Measurements from ENCODE around the gene CDH12.
"Not testable (repeated sequence)": the region's sequence is repeated elsewhere in the genome, so short reads cannot be mapped to it uniquely, and the experiment has no call there.

Gene CDH12

GRCh38 chr5:21985799-21986198 lies 867.3 kb downstream of the CDH12 start:
- H3K27ac ChIP-seq (ENCODE audit: low read depth, low read length); H3K4me3 ChIP-seq (ENCODE audit: low read depth, low read length); H3K27me3 ChIP-seq (ENCODE audit: insufficient read depth, low read length); H3K36me3 ChIP-seq (ENCODE audit: insufficient read depth, low read length); H3K4me1 ChIP-seq (ENCODE audit: control insufficient read depth, insufficient read depth, low read length, unreplicated experiment); H3K79me2 ChIP-seq (ENCODE audit: control insufficient read depth, insufficient read depth, low read length, unreplicated experiment); H2AFZ ChIP-seq (ENCODE audit: low read length, unreplicated experiment): not testable (repeated sequence)

- H2AFZ ChIP-seq (ENCODE audit: low read length, unreplicated experiment); H3K4me3 ChIP-seq (ENCODE audit: low read depth, low read length); H3K36me3 ChIP-seq (ENCODE audit: insufficient read depth, low read length); H3K27me3 ChIP-seq (ENCODE audit: insufficient read depth, low read length); H3K79me2 ChIP-seq (ENCODE audit: control insufficient read depth, insufficient read depth, low read length, unreplicated experiment); H3K4me1 ChIP-seq (ENCODE audit: control insufficient read depth, insufficient read depth, low read length, unreplicated experiment); H3K27ac ChIP-seq (ENCODE audit: low read depth, low read length): not testable (repeated sequence)
Measured at GRCh38 chr5:21951571-21951970, 901.6 kb downstream of the CDH12 start.

GRCh38 chr5:21931116-21931515 lies 922.0 kb downstream of the CDH12 start:
- no peak overlapping the region for H3K27ac ChIP-seq (ENCODE audit: low read depth, low read length)
- no peak overlapping the region for H2AFZ ChIP-seq (ENCODE audit: low read length, unreplicated experiment)
- H3K4me3 ChIP-seq (ENCODE audit: low read depth, low read length): no peak overlapping the region
- H3K79me2 ChIP-seq (ENCODE audit: control insufficient read depth, insufficient read depth, low read length, unreplicated experiment): no peaks in the 10 kb centered on the region
- no peaks in the 10 kb centered on the region for H3K27me3 ChIP-seq (ENCODE audit: insufficient read depth, low read length)
- no peaks in the 10 kb centered on the region for H3K4me1 ChIP-seq (ENCODE audit: control insufficient read depth, insufficient read depth, low read length, unreplicated experiment)
- no peaks in the 10 kb centered on the region for H3K36me3 ChIP-seq (ENCODE audit: insufficient read depth, low read length)

- Histone ChIP-seq H3K4me3 (ENCODE audit: low read depth, low read length) (no peak overlapping the region), H3K27me3 (ENCODE audit: insufficient read depth, low read length) (peaks cover 19% of the 10 kb centered on the region; the same call in 1 of the 2 replicates), H2AFZ (ENCODE audit: low read length, unreplicated experiment) (no peak overlapping the region), H3K4me1 (ENCODE audit: control insufficient read depth, insufficient read depth, low read length, unreplicated experiment) (no peaks in the 10 kb centered on the region), H3K36me3 (ENCODE audit: insufficient read depth, low read length) (no peaks in the 10 kb centered on the region), H3K79me2 (ENCODE audit: control insufficient read depth, insufficient read depth, low read length, unreplicated experiment) (no peaks in the 10 kb centered on the region), H3K27ac (ENCODE audit: low read depth, low read length) (no peak overlapping the region)
Measured at GRCh38 chr5:21919414-21920022, 933.6 kb downstream of the CDH12 start.

GRCh38 chr5:21918451-21918850 lies 934.7 kb downstream of the CDH12 start:
- Histone ChIP-seq H3K4me3 (ENCODE audit: low read depth, low read length) (no peak overlapping the region), H3K79me2 (ENCODE audit: control insufficient read depth, insufficient read depth, low read length, unreplicated experiment) (no peaks in the 10 kb centered on the region), H3K27ac (ENCODE audit: low read depth, low read length) (no peak overlapping the region), H2AFZ (ENCODE audit: low read length, unreplicated experiment) (no peak overlapping the region), H3K4me1 (ENCODE audit: control insufficient read depth, insufficient read depth, low read length, unreplicated experiment) (no peaks in the 10 kb centered on the region), H3K27me3 (ENCODE audit: insufficient read depth, low read length) (peaks cover 12% of the 10 kb centered on the region; the same call in 1 of the 2 replicates), H3K36me3 (ENCODE audit: insufficient read depth, low read length) (no peaks in the 10 kb centered on the region)

- Histone ChIP-seq H2AFZ (ENCODE audit: low read length, unreplicated experiment) (no peak overlapping the region), H3K36me3 (ENCODE audit: insufficient read depth, low read length) (no peaks in the 10 kb centered on the region)
Measured at GRCh38 chr5:21910731-21911130, 942.4 kb downstream of the CDH12 start.

GRCh38 chr5:21895766-21896350 lies 957.3 kb downstream of the CDH12 start:
- Histone ChIP-seq H3K27ac (ENCODE audit: low read depth, low read length) (no peak overlapping the region), H3K27me3 (ENCODE audit: insufficient read depth, low read length) (peaks cover 60% of the 10 kb centered on the region), H3K4me1 (ENCODE audit: control insufficient read depth, insufficient read depth, low read length, unreplicated experiment) (no peaks in the 10 kb centered on the region), H3K79me2 (ENCODE audit: control insufficient read depth, insufficient read depth, low read length, unreplicated experiment) (no peaks in the 10 kb centered on the region), H2AFZ (ENCODE audit: low read length, unreplicated experiment) (no peak overlapping the region), H3K36me3 (ENCODE audit: insufficient read depth, low read length) (no peaks in the 10 kb centered on the region), H3K4me3 (ENCODE audit: low read depth, low read length) (no peak overlapping the region)

More at GRCh38 chr5:21910731-21911130, 942.4 kb downstream of the CDH12 start:
- Histone ChIP-seq H3K4me3 (ENCODE audit: low read depth, low read length) (no peak overlapping the region), H3K27ac (ENCODE audit: low read depth, low read length) (no peak overlapping the region), H3K4me1 (ENCODE audit: control insufficient read depth, insufficient read depth, low read length, unreplicated experiment) (no peaks in the 10 kb centered on the region), H3K27me3 (ENCODE audit: insufficient read depth, low read length) (peaks cover 36% of the 10 kb centered on the region), H3K79me2 (ENCODE audit: control insufficient read depth, insufficient read depth, low read length, unreplicated experiment) (no peaks in the 10 kb centered on the region)

- H2AFZ ChIP-seq (ENCODE audit: low read length, unreplicated experiment): no peak overlapping the region
- H3K4me3 ChIP-seq (ENCODE audit: low read depth, low read length): no peak overlapping the region
- no peaks in the 10 kb centered on the region for H3K79me2 ChIP-seq (ENCODE audit: control insufficient read depth, insufficient read depth, low read length, unreplicated experiment)
- peaks cover 58% of the 10 kb centered on the region for H3K27me3 ChIP-seq (ENCODE audit: insufficient read depth, low read length)
- no peaks in the 10 kb centered on the region for H3K4me1 ChIP-seq (ENCODE audit: control insufficient read depth, insufficient read depth, low read length, unreplicated experiment)
- no peaks in the 10 kb centered on the region for H3K36me3 ChIP-seq (ENCODE audit: insufficient read depth, low read length)
- H3K27ac ChIP-seq (ENCODE audit: low read depth, low read length): no peak overlapping the region
Measured at GRCh38 chr5:21893161-21893560, 960.0 kb downstream of the CDH12 start.

GRCh38 chr5:21889581-21889980 lies 963.6 kb downstream of the CDH12 start:
- Histone ChIP-seq H3K27me3 (ENCODE audit: insufficient read depth, low read length) (peaks cover 41% of the 10 kb centered on the region), H3K79me2 (ENCODE audit: control insufficient read depth, insufficient read depth, low read length, unreplicated experiment) (no peaks in the 10 kb centered on the region), H3K4me1 (ENCODE audit: control insufficient read depth, insufficient read depth, low read length, unreplicated experiment) (no peaks in the 10 kb centered on the region), H3K36me3 (ENCODE audit: insufficient read depth, low read length) (no peaks in the 10 kb centered on the region), H3K27ac (ENCODE audit: low read depth, low read length) (no peak overlapping the region), H3K4me3 (ENCODE audit: low read depth, low read length) (no peak overlapping the region), H2AFZ (ENCODE audit: low read length, unreplicated experiment) (no peak overlapping the region)

GRCh38 chr5:21882074-21882745 lies 970.9 kb downstream of the CDH12 start:
- Histone ChIP-seq H3K27ac (ENCODE audit: low read depth, low read length) (no peak overlapping the region), H2AFZ (ENCODE audit: low read length, unreplicated experiment) (no peak overlapping the region), H3K4me1 (ENCODE audit: control insufficient read depth, insufficient read depth, low read length, unreplicated experiment) (no peaks in the 10 kb centered on the region), H3K27me3 (ENCODE audit: insufficient read depth, low read length) (0 out of 2 replicates have a peak, but pooled peaks cover 3% of the 10 kb centered on the region), H3K36me3 (ENCODE audit: insufficient read depth, low read length) (no peaks in the 10 kb centered on the region), H3K79me2 (ENCODE audit: control insufficient read depth, insufficient read depth, low read length, unreplicated experiment) (no peaks in the 10 kb centered on the region), H3K4me3 (ENCODE audit: low read depth, low read length) (no peak overlapping the region)

GRCh38 chr5:21880164-21880563 lies 973.0 kb downstream of the CDH12 start:
- Histone ChIP-seq H3K4me1 (ENCODE audit: control insufficient read depth, insufficient read depth, low read length, unreplicated experiment) (no peaks in the 10 kb centered on the region), H3K27ac (ENCODE audit: low read depth, low read length) (no peak overlapping the region), H3K4me3 (ENCODE audit: low read depth, low read length) (no peak overlapping the region), H3K27me3 (ENCODE audit: insufficient read depth, low read length) (0 out of 2 replicates have a peak, but pooled peaks cover 3% of the 10 kb centered on the region), H3K36me3 (ENCODE audit: insufficient read depth, low read length) (no peaks in the 10 kb centered on the region), H3K79me2 (ENCODE audit: control insufficient read depth, insufficient read depth, low read length, unreplicated experiment) (no peaks in the 10 kb centered on the region), H2AFZ (ENCODE audit: low read length, unreplicated experiment) (no peak overlapping the region)
